Vagina (tissue), 2 donors: ENCODE results near the gene TMEM8B. TPM values are rescaled to one million over a fixed set of nuclear protein-coding genes. Genes with fewer than 3 reads are reported as not detected.

Source experiments
- DNase-seq, 2 donors: peaks; one replicate each; pipeline ENCODE4 v3.0.0-alpha.2; 2017; ENCODE audit errors: extremely low spot score in 2 of 2
- H3K27ac ChIP-seq: fragments of 200-600 bp; sonication (generic); one replicate; pipeline ENCODE4 v1.5.1; 2019
- H3K27me3 ChIP-seq: fragments of 200-600 bp; sonication (generic); one replicate; pipeline ENCODE4 v1.5.1; 2019
- H3K36me3 ChIP-seq, 2 donors: fragments of 200-600 bp; sonication (generic); one replicate each; pipeline ENCODE4 v1.5.1; 2017 to 2019
- H3K4me1 ChIP-seq: fragments of 200-600 bp; sonication (generic); one replicate; pipeline ENCODE4 v1.5.1; 2019
- H3K4me3 ChIP-seq, 2 donors: fragments of 200-600 bp; sonication (generic); 1 replicate in 1 of 2; 2 replicates in 1 of 2; pipeline ENCODE4 v1.5.1; 2016 to 2019
- H3K9me3 ChIP-seq: fragments of 200-600 bp; sonication (generic); one replicate; pipeline ENCODE4 v1.5.1; 2019
- CTCF ChIP-seq, 3 experiments: fragments of 450-650 bp in 2 of 3; fragments of 200-600 bp in 1 of 3; sonication (generic) in 1 of 3; IDR thresholded peaks; one replicate each; pipeline ENCODE4 v1.5.1; 2017 to 2019; ENCODE audit warnings: antibody characterized with exemption in 3 of 3, mild to moderate bottlenecking in 2 of 3, moderate library complexity in 2 of 3
- POLR2A ChIP-seq, 2 donors: fragments of 450-650 bp; IDR thresholded peaks; one replicate each; pipeline ENCODE4 v1.6.1; 2017; ENCODE audit warnings: antibody characterized with exemption in 2 of 2, mild to moderate bottlenecking in 2 of 2, moderate library complexity in 2 of 2
- POLR2AphosphoS5 ChIP-seq, 2 donors: sonication (generic); formaldehyde crosslinking; IDR thresholded peaks; one replicate each; pipeline ENCODE4 v1.9.0; 2017; ENCODE audit warnings: antibody characterized with exemption in 2 of 2, mild to moderate bottlenecking in 2 of 2, low read depth in 1 of 2; ENCODE audit not compliant: insufficient read depth in 1 of 2
- intact Hi-C: fragments of 100-400 bp; cut with DNase I; formaldehyde crosslinking; loops from one replicate; pipeline ENCODE4 v1.15.1; 2023
- total RNA-seq: library from RNA; depleted of rRNA; stranded (reverse); fragments of >200 nt; gene quantifications from one replicate; pipeline ENCODE4 v1.2.3, GENCODE V29; 2016

Gene TMEM8B
- total RNA-seq, 1 donor from 2014 or later, result 11.3 TPM

- peaks cover 0 to 24% of the 10 kb centered on the region in 2 donors for H3K36me3 ChIP-seq
These were observed 27.5 kb upstream of the TMEM8B start for GRCh38 chr9:35801328-35802128.

GRCh38 chr9:35806101-35806500 is 22.9 kb upstream of the TMEM8B start:
- Histone ChIP-seq H3K4me1 (peaks cover 1% of the 10 kb centered on the region), H3K27ac (no peak overlapping the region), H3K36me3 (peaks cover 0 to 26% of the 10 kb centered on the region in 2 donors), H3K9me3 (no peaks in the 10 kb centered on the region), H3K27me3 (no peaks in the 10 kb centered on the region), H3K4me3 (no peak overlapping the region)
- no peak for DNase-seq
- intact Hi-C loops, result no loop called here
- no peak for TF ChIP-seq POLR2AphosphoS5 (IDR thresholded peaks at IDR 0.05; ENCODE audit: insufficient read depth in 1 of 2, low read depth in 1 of 2)
- TF ChIP-seq CTCF (IDR thresholded peaks at IDR 0.05), result no peak
- no peak for TF ChIP-seq POLR2A (IDR thresholded peaks at IDR 0.05)

More at GRCh38 chr9:35801328-35802128, 27.5 kb upstream of the TMEM8B start:
- DNase-seq, result no peak
- Histone ChIP-seq H3K9me3 (no peaks in the 10 kb centered on the region), H3K4me3 (no peak overlapping the region), H3K27me3 (no peaks in the 10 kb centered on the region), H3K4me1 (peaks cover 5% of the 10 kb centered on the region), H3K27ac (no peak overlapping the region)
- TF ChIP-seq POLR2AphosphoS5 (IDR thresholded peaks at IDR 0.05; ENCODE audit: insufficient read depth in 1 of 2, low read depth in 1 of 2) (no peak), CTCF (IDR thresholded peaks at IDR 0.05) (no peak), POLR2A (IDR thresholded peaks at IDR 0.05) (no peak)
- intact Hi-C loops, result no loop called here

- Histone ChIP-seq H3K27me3 (no peaks in the 10 kb centered on the region), H3K4me3 (no peak overlapping the region), H3K27ac (no peak overlapping the region), H3K36me3 (peaks cover 0 to 20% of the 10 kb centered on the region in 2 donors), H3K9me3 (no peaks in the 10 kb centered on the region), H3K4me1 (peaks cover 14% of the 10 kb centered on the region)
- no peak for DNase-seq
- TF ChIP-seq CTCF (IDR thresholded peaks at IDR 0.05) (no peak), POLR2A (IDR thresholded peaks at IDR 0.05) (no peak), POLR2AphosphoS5 (IDR thresholded peaks at IDR 0.05; ENCODE audit: insufficient read depth in 1 of 2, low read depth in 1 of 2) (no peak)
- intact Hi-C loops, result no loop called here
These were observed 20.6 kb upstream of the TMEM8B start for GRCh38 chr9:35808433-35808832.

- H3K4me1 ChIP-seq, result peaks cover 24% of the 10 kb centered on the region
- intact Hi-C loops, result loop anchor here (10.0 kb wide), 1 partner anchor 155 kb away; the partner anchor contains the start of genes CCDC107, RMRP and SIT1
- H3K9me3 ChIP-seq, result no peaks in the 10 kb centered on the region
- H3K36me3 ChIP-seq, result peaks cover 0 to 20% of the 10 kb centered on the region in 2 donors
- no peak for DNase-seq
- TF ChIP-seq POLR2A (IDR thresholded peaks at IDR 0.05) (no peak), CTCF (IDR thresholded peaks at IDR 0.05) (no peak), POLR2AphosphoS5 (IDR thresholded peaks at IDR 0.05; ENCODE audit: insufficient read depth in 1 of 2, low read depth in 1 of 2) (no peak)
- no peaks in the 10 kb centered on the region for H3K27me3 ChIP-seq
- no peak overlapping the region for H3K4me3 ChIP-seq
- H3K27ac ChIP-seq, result no peak overlapping the region
These were observed 18.9 kb upstream of the TMEM8B start for GRCh38 chr9:35810122-35810521.
